ENCODE results near the gene PLSCR1. TPM values are rescaled to one million over a fixed set of nuclear protein-coding genes. Genes with fewer than 3 reads are reported as not detected.

Gene PLSCR1
- polyA plus RNA-seq, 1 donor from 2014 or later: 0.78 TPM

DNA sequence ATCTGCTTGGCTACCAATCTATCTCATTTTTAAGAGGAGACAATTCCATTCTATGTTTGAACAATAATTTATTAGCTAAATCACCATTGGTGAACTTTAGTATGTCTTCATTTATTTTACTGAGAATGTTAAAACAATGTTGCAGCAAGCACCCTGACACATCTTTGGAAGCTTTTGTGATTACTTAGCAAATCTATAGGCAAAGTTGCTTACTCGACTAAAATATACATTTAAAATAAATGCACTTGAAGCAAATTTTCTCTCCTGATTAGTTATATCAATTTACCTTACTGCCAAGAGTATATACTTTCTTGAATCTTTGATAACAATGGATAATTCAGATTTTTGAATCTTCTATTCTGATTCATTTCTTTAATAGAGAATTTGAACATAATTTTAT lies 29.8 kb upstream of the PLSCR1 start:
- H3K79me2 ChIP-seq (replicated peaks; ENCODE audit: insufficient read depth, low read length): no peaks in the 10 kb centered on the region
- TF ChIP-seq EZH2 (IDR thresholded peaks at IDR 0.05; ENCODE audit: borderline replicate concordance, insufficient read depth, low read length, poor library complexity, severe bottlenecking) (no peak), SMC3 (conservative IDR thresholded peaks at IDR 0.05; ENCODE audit: poor library complexity) (no peak), MXI1 (conservative IDR thresholded peaks at IDR 0.05; ENCODE audit: poor library complexity, severe bottlenecking) (no peak), EP300 (conservative IDR thresholded peaks at IDR 0.05; ENCODE audit: poor library complexity, severe bottlenecking) (no peak), TAF1 (IDR thresholded peaks at IDR 0.05; ENCODE audit: low read depth) (no peak), POLR2AphosphoS5 (IDR thresholded peaks at IDR 0.05) (no peak), RAD21 (conservative IDR thresholded peaks at IDR 0.05) (no peak)
- TF ChIP-seq, protein P1, sequence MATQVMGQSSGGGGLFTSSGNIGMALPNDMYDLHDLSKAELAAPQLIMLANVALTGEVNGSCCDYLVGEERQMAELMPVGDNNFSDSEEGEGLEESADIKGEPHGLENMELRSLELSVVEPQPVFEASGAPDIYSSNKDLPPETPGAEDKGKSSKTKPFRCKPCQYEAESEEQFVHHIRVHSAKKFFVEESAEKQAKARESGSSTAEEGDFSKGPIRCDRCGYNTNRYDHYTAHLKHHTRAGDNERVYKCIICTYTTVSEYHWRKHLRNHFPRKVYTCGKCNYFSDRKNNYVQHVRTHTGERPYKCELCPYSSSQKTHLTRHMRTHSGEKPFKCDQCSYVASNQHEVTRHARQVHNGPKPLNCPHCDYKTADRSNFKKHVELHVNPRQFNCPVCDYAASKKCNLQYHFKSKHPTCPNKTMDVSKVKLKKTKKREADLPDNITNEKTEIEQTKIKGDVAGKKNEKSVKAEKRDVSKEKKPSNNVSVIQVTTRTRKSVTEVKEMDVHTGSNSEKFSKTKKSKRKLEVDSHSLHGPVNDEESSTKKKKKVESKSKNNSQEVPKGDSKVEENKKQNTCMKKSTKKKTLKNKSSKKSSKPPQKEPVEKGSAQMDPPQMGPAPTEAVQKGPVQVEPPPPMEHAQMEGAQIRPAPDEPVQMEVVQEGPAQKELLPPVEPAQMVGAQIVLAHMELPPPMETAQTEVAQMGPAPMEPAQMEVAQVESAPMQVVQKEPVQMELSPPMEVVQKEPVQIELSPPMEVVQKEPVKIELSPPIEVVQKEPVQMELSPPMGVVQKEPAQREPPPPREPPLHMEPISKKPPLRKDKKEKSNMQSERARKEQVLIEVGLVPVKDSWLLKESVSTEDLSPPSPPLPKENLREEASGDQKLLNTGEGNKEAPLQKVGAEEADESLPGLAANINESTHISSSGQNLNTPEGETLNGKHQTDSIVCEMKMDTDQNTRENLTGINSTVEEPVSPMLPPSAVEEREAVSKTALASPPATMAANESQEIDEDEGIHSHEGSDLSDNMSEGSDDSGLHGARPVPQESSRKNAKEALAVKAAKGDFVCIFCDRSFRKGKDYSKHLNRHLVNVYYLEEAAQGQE (IDR thresholded peaks at IDR 0.05; ENCODE audit: borderline replicate concordance): no peak
- TF ChIP-seq, protein P2, sequence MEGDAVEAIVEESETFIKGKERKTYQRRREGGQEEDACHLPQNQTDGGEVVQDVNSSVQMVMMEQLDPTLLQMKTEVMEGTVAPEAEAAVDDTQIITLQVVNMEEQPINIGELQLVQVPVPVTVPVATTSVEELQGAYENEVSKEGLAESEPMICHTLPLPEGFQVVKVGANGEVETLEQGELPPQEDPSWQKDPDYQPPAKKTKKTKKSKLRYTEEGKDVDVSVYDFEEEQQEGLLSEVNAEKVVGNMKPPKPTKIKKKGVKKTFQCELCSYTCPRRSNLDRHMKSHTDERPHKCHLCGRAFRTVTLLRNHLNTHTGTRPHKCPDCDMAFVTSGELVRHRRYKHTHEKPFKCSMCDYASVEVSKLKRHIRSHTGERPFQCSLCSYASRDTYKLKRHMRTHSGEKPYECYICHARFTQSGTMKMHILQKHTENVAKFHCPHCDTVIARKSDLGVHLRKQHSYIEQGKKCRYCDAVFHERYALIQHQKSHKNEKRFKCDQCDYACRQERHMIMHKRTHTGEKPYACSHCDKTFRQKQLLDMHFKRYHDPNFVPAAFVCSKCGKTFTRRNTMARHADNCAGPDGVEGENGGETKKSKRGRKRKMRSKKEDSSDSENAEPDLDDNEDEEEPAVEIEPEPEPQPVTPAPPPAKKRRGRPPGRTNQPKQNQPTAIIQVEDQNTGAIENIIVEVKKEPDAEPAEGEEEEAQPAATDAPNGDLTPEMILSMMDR (IDR thresholded peaks at IDR 0.05; ENCODE audit: poor library complexity, severe bottlenecking): no peak
- H4K20me1 ChIP-seq (ENCODE audit: insufficient read depth): no peaks in the 10 kb centered on the region
- no peaks in the 10 kb centered on the region for H3F3A ChIP-seq (ENCODE audit: insufficient read depth, low read length, poor library complexity, severe bottlenecking)
- H3K9me2 ChIP-seq (ENCODE audit: insufficient read depth, low read length): no peaks in the 10 kb centered on the region
- no peak overlapping the region for H3K4me2 ChIP-seq (ENCODE audit: low read length)
- no peak overlapping the region for H3K27ac ChIP-seq (ENCODE audit: low read length)
- H2AFZ ChIP-seq (ENCODE audit: low read depth, low read length): no peak overlapping the region
- H3K36me3 ChIP-seq (ENCODE audit: insufficient read depth, low read length): no peaks in the 10 kb centered on the region
- no peak overlapping the region for H3K9ac ChIP-seq (ENCODE audit: low read length)
- no peak overlapping the region for H3K4me3 ChIP-seq (ENCODE audit: low read length)
- no peaks in the 10 kb centered on the region for H3K9me3 ChIP-seq (ENCODE audit: low read length)
- H3K27me3 ChIP-seq (ENCODE audit: insufficient read depth, low read depth, low read length): no peaks in the 10 kb centered on the region

DNA sequence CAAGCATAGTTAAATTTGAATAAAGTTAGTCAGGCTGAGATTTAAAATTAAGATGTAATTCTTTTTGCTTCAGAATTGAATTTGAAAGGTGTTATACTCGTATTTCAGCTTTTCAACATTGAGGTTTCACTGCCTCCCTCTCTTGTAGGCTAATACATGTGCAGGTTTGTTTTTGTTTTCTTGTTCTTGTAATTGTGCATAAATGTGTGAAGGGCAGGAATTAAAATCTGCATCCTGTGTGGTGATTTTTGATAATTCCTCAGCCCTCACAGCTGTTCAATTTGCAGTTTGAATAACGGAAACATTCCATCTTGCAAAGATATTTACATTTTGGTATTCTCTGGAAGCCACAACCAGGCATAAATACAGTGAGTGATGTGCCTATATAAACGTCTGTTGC lies 24.9 kb upstream of the PLSCR1 start:
- H4K20me1 ChIP-seq (ENCODE audit: insufficient read depth): no peaks in the 10 kb centered on the region
- H3K4me2 ChIP-seq (ENCODE audit: low read length): no peak overlapping the region
- H3K27me3 ChIP-seq (ENCODE audit: insufficient read depth, low read depth, low read length): no peaks in the 10 kb centered on the region
- H2AFZ ChIP-seq (ENCODE audit: low read depth, low read length): no peak overlapping the region
- H3K27ac ChIP-seq (ENCODE audit: low read length): no peak overlapping the region
- H3F3A ChIP-seq (ENCODE audit: insufficient read depth, low read length, poor library complexity, severe bottlenecking): no peaks in the 10 kb centered on the region
- TF ChIP-seq, protein P2 (IDR thresholded peaks at IDR 0.05; ENCODE audit: poor library complexity, severe bottlenecking): no peak
- TF ChIP-seq, protein P1 (IDR thresholded peaks at IDR 0.05; ENCODE audit: borderline replicate concordance): no peak
- TF ChIP-seq SMC3 (conservative IDR thresholded peaks at IDR 0.05; ENCODE audit: poor library complexity): no peak
- TF ChIP-seq MXI1 (conservative IDR thresholded peaks at IDR 0.05; ENCODE audit: poor library complexity, severe bottlenecking): no peak
- TF ChIP-seq EP300 (conservative IDR thresholded peaks at IDR 0.05; ENCODE audit: poor library complexity, severe bottlenecking): no peak
- TF ChIP-seq POLR2AphosphoS5 (IDR thresholded peaks at IDR 0.05): no peak
- no peak for TF ChIP-seq TAF1 (IDR thresholded peaks at IDR 0.05; ENCODE audit: low read depth)
- TF ChIP-seq RAD21 (conservative IDR thresholded peaks at IDR 0.05): no peak
- TF ChIP-seq EZH2 (IDR thresholded peaks at IDR 0.05; ENCODE audit: borderline replicate concordance, insufficient read depth, low read length, poor library complexity, severe bottlenecking): no peak
- H3K4me3 ChIP-seq (ENCODE audit: low read length): no peak overlapping the region
- no peaks in the 10 kb centered on the region for H3K9me3 ChIP-seq (ENCODE audit: low read length)
- H3K36me3 ChIP-seq (ENCODE audit: insufficient read depth, low read length): no peaks in the 10 kb centered on the region
- H3K9ac ChIP-seq (ENCODE audit: low read length): no peak overlapping the region
- no peaks in the 10 kb centered on the region for H3K79me2 ChIP-seq (replicated peaks; ENCODE audit: insufficient read depth, low read length)
- H3K9me2 ChIP-seq (ENCODE audit: insufficient read depth, low read length): no peaks in the 10 kb centered on the region

Data from neural cell (in vitro differentiated cells).